SK-MEL-5 (cell line): ENCODE results near the gene VASN. TPM values are rescaled to one million over a fixed set of nuclear protein-coding genes. Genes with fewer than 3 reads are reported as not detected.
"Not testable (repeated sequence)": the region's sequence is repeated elsewhere in the genome, so short reads cannot be mapped to it uniquely, and the experiment has no call there.

Experiments
- DNase-seq: peaks from one replicate; pipeline ENCODE4 v3.0.0-alpha.2; 2016; ENCODE audit warnings: low read depth, low spot score
- in situ Hi-C: cut with HindIII; loops from 2 replicates; pipeline ENCODE4 v1.10.0; 2016; ENCODE audit warnings: low sequenced_read_pairs, high pct_unique_total_duplicates, low pct_unique_long_range_greater_than_20kb
- total RNA-seq: library from RNA; depleted of rRNA; stranded (reverse); fragments of >200 nt; shearing (Covaris generic); gene quantifications from 2 replicates; pipeline ENCODE4 v1.2.3, GENCODE V29; 2014

Gene VASN
- total RNA-seq, 1 experiment from 2014 or later, result 0.03 TPM

- in situ Hi-C loops, result no loop called here
- no peak for DNase-seq
Observed at GRCh38 chr16:4334724-4335495, 36.7 kb upstream of the VASN start.

- DNase-seq, result no peak
- in situ Hi-C loops, result no loop called here
Observed at GRCh38 chr16:4336701-4337539, 34.7 kb upstream of the VASN start.

GRCh38 chr16:4337540-4338088 is 34.0 kb upstream of the VASN start:
- in situ Hi-C loops, result no loop called here

GRCh38 chr16:4338125-4338582 is 33.5 kb upstream of the VASN start:
- DNase-seq, result no peak
- in situ Hi-C loops, result no loop called here

More at GRCh38 chr16:4337540-4338088, 34.0 kb upstream of the VASN start:
- DNase-seq, result no peak

- no peak for DNase-seq
- in situ Hi-C loops, result no loop called here
Observed at GRCh38 chr16:4338712-4339299, 32.8 kb upstream of the VASN start.

GRCh38 chr16:4339455-4339854 is 32.2 kb upstream of the VASN start:
- in situ Hi-C loops, result no loop called here

GRCh38 chr16:4339909-4340308 is 31.7 kb upstream of the VASN start:
- no peak for DNase-seq
- in situ Hi-C loops, result no loop called here

More at GRCh38 chr16:4339455-4339854, 32.2 kb upstream of the VASN start:
- DNase-seq, result no peak

- in situ Hi-C loops, result no loop called here
- no peak for DNase-seq
Observed at GRCh38 chr16:4340443-4340842, 31.2 kb upstream of the VASN start.

GRCh38 chr16:4341250-4341649 is 30.4 kb upstream of the VASN start:
- DNase-seq, result no peak
- in situ Hi-C loops, result no loop called here

- in situ Hi-C loops, result no loop called here
- no peak for DNase-seq
Observed at GRCh38 chr16:4342866-4343744, 28.5 kb upstream of the VASN start.

- in situ Hi-C loops, DNase-seq: not testable (repeated sequence)
Observed at GRCh38 chr16:4344300-4344982, 27.2 kb upstream of the VASN start.

GRCh38 chr16:4344983-4345835 is 26.4 kb upstream of the VASN start:
- peak; percentile 92 for DNase-seq
- in situ Hi-C loops, result no loop called here

GRCh38 chr16:4345836-4346781 is 25.5 kb upstream of the VASN start:
- in situ Hi-C loops, result no loop called here
- DNase-seq, result no peak

- DNase-seq, result no peak
- in situ Hi-C loops, result no loop called here
Observed at GRCh38 chr16:4347010-4347409, 24.6 kb upstream of the VASN start.
